HG03469 (cell line): ENCODE data around the gene FRMD3.

Experiments used
- ATAC-seq: cut with Tn5 transposase; IDR thresholded peaks from one replicate; pipeline ENCODE4 v1.9.1; 2021; ENCODE audit warnings: mild to moderate bottlenecking, moderate library complexity, moderate number of reproducible peaks; ENCODE audit not compliant: unreplicated experiment

The FRMD3 gene

GRCh38 chr9:83199240-83199639 is 339.0 kb downstream of the FRMD3 start:
- ATAC-seq = no peak

DNA sequence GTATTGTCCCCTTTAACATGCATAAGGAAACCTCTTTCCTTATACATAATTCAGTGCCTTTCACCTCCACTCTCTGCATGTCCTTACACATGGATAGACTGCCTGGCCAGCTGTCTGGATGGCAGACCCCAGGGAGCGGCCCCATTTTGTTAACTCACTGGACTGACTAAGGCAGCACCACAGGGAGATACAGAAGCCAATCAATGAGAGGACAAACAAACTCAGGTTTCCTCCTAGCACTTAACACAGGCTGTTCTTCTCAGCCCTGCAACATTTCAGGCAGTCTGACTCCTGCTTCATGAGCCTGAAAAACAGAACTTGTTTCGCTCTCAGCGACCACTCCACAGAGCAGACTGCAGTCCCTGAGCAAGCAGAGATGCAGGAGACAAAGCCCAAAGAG is 339.8 kb downstream of the FRMD3 start:
- ATAC-seq = no peak

- ATAC-seq = no peak
Observed at GRCh38 chr9:83197591-83197990, 340.6 kb downstream of the FRMD3 start.

DNA sequence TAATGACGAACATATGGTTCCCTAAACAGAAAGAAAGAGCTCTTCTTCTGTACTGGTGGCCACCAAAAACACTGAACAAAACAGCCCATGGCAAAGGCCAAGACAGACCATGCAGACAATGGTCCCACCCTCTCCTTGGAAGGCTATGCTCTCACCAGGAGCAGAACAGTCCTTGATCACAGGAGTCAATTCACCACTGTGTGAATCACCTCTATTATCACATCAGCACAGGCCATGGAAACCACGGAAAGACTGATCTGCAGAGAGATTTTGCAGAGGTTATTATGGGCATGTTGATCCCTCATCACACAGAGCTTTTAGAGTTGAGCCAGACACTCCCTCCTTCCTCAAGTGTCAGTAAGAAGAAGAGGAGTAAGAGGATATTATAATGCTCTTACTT is 341.3 kb downstream of the FRMD3 start:
- ATAC-seq = no peak
